ENCODE results near the gene TMEM134. TPM values are rescaled to one million over a fixed set of nuclear protein-coding genes. Genes with fewer than 3 reads are reported as not detected.

Gene TMEM134
- total and polyA plus RNA-seq, 9 of the 15 experiments (the other 6 are each of a cell fraction or from before 2014, with no cell fraction given), result 0.63 to 48.4 (median 10.7) TPM

DNA sequence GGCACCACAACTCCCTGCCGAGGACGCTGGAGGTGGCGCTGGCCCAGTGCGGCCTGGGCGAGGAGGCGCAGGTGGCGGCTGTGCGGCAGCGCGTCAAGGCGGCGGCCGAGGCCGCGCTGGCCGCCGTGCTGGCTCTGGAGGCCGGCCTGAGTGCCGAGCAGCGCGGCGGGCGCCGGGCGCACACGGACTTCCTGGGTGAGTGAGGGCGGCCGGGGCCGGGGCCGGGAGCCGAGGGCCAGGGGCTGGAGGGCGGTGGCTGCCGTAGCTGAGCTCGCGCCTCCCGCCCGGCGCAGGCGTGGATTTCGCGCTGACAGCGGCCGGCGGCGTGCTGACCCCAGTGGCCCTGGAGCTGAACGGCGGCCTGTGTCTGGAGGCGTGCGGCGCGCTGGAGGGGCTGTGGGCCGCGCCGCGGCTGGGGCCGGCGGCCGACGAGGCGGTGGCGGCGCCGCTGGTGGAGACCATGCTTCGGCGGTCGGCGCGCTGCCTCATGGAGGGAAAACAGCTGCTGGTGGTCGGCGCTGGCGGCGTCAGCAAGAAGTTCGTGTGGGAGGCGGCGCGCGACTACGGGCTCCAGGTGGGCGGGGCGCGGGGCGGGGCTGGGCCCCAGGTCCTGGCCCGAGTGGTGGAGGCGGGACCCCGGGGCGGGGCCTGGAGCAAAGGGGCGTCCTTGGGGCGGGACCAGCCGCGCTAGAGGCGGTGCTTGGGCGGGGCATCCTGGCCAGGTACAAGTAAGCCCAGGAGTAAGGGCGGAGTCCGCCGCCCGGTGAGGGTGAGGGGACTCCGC lies 48.2 kb downstream of the TMEM134 start (continued):
- TF ChIP-seq, protein P1, sequence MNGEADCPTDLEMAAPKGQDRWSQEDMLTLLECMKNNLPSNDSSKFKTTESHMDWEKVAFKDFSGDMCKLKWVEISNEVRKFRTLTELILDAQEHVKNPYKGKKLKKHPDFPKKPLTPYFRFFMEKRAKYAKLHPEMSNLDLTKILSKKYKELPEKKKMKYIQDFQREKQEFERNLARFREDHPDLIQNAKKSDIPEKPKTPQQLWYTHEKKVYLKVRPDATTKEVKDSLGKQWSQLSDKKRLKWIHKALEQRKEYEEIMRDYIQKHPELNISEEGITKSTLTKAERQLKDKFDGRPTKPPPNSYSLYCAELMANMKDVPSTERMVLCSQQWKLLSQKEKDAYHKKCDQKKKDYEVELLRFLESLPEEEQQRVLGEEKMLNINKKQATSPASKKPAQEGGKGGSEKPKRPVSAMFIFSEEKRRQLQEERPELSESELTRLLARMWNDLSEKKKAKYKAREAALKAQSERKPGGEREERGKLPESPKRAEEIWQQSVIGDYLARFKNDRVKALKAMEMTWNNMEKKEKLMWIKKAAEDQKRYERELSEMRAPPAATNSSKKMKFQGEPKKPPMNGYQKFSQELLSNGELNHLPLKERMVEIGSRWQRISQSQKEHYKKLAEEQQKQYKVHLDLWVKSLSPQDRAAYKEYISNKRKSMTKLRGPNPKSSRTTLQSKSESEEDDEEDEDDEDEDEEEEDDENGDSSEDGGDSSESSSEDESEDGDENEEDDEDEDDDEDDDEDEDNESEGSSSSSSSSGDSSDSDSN (IDR thresholded peaks at IDR 0.05; ENCODE audit: borderline replicate concordance in 1 of 2, low read depth in 2 of 2, low read length in 2 of 2), result peak; percentile 40 to 94; a peak in 2 of 4 replicates
- no peak for TF ChIP-seq ZNF583 (CRISPR knock-in tag; IDR thresholded peaks at IDR 0.05)
- no peak for TF ChIP-seq HMG20A (CRISPR knock-in tag; conservative IDR thresholded peaks at IDR 0.05)
- TF ChIP-seq ZBTB2 (IDR thresholded peaks at IDR 0.05), result no peak
- no peak for TF ChIP-seq ZBTB1 (CRISPR knock-in tag; IDR thresholded peaks at IDR 0.05; ENCODE audit: borderline replicate concordance, low read depth)
- TF ChIP-seq CBFA2T2 (conservative IDR thresholded peaks at IDR 0.05), result no peak
- no peak for TF ChIP-seq KDM2B (CRISPR knock-in tag; IDR thresholded peaks at IDR 0.05)
- no peak for TF ChIP-seq BRF1 (IDR thresholded peaks at IDR 0.05; ENCODE audit: borderline replicate concordance, extremely low read depth, insufficient read length)
- no peak for TF ChIP-seq MEF2A (IDR thresholded peaks at IDR 0.05; ENCODE audit: control insufficient read depth, low read depth, low read length)
- no peak for TF ChIP-seq JUNB (CRISPR knock-in tag; conservative IDR thresholded peaks at IDR 0.05)
- no peak for TF ChIP-seq TSHZ1 (CRISPR knock-in tag; IDR thresholded peaks at IDR 0.05)
- TF ChIP-seq CSDE1 (IDR thresholded peaks at IDR 0.05), result no peak
- no peak for TF ChIP-seq PCBP1 (IDR thresholded peaks at IDR 0.05; ENCODE audit: low read depth, low read length, poor library complexity, severe bottlenecking)
- no peak for TF ChIP-seq NR2C2 (CRISPR knock-in tag; IDR thresholded peaks at IDR 0.05)
- peak; percentile 65; the same call in 1 of the 2 replicates for TF ChIP-seq NR2C2 (tag; IDR thresholded peaks at IDR 0.05)
- no peak for TF ChIP-seq ZBTB49 (CRISPR knock-in tag; IDR thresholded peaks at IDR 0.05; ENCODE audit: borderline replicate concordance)
- no peak; the same call in 1 of the 2 replicates for TF ChIP-seq KLF1 (tag; IDR thresholded peaks at IDR 0.05)
- TF ChIP-seq ZC3H8 (IDR thresholded peaks at IDR 0.05), result no peak

All from K562 (cell line).